HG03460 (cell line): Measurements from ENCODE around the gene STX4.
A peak's percentile ranks its signal among the peaks of the same experiment; 100 is the strongest.

ENCODE experiments used
- ATAC-seq: cut with Tn5 transposase; IDR thresholded peaks from one replicate; pipeline ENCODE4 v1.9.1; 2021; ENCODE audit not compliant: unreplicated experiment

The STX4 gene

DNA sequence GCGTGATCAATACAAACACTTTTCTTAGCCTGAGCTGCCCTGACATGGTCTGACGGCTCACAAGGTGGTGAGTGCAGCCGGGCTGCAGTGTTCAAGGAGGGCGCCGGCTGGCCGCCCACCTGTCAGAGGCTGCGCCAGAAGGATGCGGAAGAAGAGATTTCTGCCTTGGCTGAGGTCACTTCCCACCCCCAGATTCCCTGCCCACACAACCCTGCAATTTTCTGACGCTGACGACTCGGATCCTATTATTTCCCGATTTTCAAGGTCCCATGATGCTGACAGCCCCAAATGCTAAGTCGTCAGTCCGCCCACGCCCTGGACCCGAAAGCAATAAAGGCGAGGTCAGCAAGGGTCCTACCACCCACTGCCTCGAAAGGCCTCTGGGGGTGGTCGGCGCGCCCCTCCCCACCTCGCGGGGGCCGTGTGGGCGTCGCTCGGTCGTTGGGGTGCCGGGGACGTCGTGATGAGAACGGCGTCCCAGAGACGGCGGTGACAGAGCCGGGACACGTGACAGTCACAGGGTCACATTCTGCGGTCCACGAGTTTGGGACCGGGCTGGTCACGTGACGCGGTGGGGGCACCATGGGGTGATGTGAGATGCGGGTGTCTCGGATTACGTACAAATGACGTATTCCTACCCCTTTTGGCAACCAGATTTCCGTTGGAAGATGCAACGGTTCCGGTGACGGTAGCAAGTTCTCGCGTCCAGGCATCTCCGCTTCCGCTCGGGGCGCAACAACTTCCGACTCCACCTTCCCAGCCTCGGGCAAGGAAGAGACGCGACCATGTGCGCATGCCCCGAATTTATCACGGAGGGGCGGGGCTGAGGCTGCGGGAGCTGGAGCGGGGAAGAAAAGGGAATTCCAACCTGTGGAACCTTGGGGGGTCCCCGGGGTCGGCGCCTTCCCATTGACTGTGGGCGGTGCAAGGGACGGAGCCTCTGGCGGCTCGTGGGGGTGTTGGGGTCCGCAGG, at the start of gene STX4:
TSS of gene STX4 (plus strand) at position 823 of the 973 bp plus-strand sequence. CDS start 248 bp downstream, outside the sequence.
- ATAC-seq, result peak; percentile 67

DNA sequence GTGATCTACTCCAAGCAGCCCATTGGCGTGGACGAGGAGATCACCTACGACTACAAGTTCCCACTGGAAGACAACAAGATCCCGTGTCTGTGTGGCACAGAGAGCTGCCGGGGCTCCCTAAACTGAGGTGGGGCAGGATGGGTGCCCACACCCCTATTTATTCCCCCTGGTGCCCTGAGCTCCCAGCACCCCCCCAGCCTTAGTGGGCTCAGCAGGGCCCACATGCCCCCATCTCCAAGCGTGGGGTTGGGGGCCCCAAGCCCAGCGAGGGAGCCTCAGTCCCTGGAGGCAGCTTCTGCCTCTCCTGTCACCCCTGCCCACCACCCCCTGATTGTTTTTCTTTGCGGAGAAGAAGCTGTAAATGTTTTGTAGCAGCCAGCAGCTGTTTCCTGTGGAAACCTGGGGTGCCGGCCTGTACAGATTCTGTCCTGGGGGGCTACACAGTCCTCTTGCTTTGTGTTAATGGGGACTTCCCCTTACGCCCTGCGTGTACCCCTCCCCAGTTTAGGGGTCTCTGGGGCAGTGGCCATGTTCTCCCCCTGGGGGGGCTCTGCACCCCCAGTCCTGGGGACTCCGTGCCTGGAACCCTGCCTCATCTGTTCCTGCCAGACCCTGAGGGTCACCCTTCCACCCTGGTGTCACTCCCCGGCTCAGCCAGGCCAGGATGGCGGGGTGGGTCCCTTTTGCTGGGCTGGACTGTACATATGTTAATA, 49.3 kb upstream of the STX4 start:
- ATAC-seq, result no peak

DNA sequence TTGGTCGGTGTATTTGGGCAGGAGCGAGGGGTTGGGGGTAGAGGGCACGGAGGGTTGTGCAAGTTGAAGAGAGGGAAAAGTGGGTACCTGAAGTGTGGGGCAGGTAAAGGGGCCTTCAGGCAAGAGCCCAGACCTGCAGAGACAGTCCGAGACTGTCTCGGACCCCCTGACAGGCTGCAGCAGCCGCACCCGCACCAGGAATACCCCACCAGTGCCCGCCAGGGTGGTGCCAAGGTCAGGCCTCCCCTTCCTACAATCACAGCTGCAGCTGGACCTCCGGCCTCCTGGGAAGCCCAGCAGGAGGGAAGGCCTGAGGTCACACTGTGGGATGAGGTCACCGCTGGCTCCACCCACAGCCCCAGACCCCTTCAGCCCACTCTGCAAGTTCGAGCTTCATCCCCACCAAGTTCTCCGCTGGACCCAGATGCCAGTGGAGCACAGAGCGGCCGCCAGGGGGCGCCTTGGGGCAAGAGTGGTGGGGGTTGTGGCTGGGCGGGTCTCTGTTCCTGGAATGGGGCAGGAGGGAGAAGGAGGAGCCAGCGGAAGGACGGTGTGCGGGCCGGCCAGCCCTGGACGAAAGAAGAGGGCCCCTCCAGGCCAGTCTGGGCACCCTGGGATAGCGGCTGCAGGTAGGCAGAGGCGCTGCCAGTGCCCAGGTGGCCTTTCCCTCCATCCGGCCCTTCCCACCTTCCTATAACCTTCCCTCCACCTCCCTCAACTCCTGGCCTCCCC, 48.5 kb upstream of the STX4 start, which contains the start of gene HSD3B7:
TSS of gene HSD3B7 (plus strand) at position 539 of the 732 bp plus-strand sequence. CDS start 452 bp downstream, outside the sequence.
- ATAC-seq, result peak; percentile 50

GRCh38 chr16:30985401-30986128, 47.8 kb upstream of the STX4 start:
- no peak for ATAC-seq

GRCh38 chr16:30986129-30986991, 47.0 kb upstream of the STX4 start:
- ATAC-seq, result no peak

DNA sequence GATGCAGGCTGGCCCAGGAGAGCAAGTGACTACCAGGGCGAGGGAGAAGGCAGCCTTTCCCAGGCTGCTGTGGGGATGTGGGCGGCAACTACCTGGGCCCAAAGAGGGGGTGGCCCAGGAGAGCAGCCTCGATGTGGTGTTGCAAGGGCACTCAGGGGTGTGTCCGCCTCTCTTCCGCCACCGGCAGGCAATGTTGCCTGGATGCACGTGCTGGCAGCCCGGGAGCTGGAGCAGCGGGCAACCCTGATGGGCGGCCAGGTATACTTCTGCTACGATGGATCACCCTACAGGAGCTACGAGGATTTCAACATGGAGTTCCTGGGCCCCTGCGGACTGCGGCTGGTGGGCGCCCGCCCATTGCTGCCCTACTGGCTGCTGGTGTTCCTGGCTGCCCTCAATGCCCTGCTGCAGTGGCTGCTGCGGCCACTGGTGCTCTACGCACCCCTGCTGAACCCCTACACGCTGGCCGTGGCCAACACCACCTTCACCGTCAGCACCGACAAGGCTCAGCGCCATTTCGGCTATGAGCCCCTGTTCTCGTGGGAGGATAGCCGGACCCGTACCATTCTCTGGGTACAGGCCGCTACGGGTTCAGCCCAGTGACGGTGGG, 45.7 kb upstream of the STX4 start:
- ATAC-seq, result no peak

GRCh38 chr16:30989469-30990047, 43.8 kb upstream of the STX4 start:
- ATAC-seq, result no peak

DNA sequence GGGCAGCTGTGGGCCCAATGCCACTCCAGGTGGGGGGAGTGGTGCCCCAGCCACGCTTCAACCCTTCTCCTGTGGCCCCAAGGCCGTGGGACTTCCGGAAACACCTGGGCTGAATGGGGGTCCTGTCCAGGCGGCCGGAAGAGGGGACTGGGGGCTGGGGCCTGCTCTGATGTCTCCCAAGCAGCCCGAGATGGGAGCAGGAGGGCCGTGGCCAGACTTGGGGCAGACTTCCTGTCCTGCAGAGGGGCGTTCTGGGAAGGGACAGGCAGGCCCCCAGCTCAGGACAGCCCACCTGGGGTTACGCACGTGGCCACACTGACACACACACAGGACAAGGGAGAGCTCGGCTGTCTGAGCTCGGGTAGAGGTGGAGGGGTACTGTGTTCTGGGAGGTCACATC, 43.3 kb upstream of the STX4 start:
- no peak for ATAC-seq

DNA sequence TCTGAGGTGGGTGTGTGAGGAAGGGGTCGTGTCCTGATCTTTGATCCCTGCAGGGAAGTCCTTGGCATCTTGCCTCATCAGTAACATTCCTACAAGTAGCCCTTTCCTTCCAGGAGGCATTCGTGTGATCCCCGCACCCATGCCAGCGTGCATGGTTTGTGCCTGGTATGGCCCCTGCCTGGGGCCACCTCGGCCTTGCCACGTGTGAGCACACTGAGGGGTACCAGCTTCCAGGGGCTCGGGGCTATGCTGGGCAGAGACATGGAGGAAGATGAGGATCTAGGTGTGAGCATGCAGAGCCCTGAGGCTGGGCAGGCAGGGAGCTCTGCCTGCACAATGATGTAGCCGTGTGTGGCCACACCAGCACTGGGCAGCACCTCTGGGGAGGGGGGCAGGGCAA, 42.3 kb upstream of the STX4 start:
- no peak for ATAC-seq

DNA sequence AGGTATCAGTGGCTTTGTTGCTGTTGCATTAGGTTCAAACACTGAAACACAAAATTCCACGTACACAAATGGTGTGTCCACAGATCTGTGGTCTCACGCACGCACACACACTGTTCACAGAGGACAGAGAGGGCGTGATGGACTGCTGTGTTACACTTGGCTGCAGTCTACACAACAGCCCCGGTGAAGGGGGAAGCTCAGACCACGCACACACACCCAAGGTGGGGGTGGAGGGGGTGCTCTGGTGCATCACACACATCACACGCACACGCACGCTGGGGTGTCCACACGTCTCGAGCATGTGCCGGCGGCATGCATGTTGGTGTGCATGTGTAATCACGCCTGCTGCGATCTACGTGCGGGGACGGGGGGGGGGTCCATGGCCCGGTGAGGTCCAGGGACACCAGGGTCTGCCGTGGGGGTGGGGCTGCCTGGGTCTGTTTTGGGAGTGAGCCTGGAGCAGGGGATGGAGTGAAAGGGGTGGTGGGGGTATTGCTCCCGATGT, 41.0 kb upstream of the STX4 start:
- no peak for ATAC-seq

DNA sequence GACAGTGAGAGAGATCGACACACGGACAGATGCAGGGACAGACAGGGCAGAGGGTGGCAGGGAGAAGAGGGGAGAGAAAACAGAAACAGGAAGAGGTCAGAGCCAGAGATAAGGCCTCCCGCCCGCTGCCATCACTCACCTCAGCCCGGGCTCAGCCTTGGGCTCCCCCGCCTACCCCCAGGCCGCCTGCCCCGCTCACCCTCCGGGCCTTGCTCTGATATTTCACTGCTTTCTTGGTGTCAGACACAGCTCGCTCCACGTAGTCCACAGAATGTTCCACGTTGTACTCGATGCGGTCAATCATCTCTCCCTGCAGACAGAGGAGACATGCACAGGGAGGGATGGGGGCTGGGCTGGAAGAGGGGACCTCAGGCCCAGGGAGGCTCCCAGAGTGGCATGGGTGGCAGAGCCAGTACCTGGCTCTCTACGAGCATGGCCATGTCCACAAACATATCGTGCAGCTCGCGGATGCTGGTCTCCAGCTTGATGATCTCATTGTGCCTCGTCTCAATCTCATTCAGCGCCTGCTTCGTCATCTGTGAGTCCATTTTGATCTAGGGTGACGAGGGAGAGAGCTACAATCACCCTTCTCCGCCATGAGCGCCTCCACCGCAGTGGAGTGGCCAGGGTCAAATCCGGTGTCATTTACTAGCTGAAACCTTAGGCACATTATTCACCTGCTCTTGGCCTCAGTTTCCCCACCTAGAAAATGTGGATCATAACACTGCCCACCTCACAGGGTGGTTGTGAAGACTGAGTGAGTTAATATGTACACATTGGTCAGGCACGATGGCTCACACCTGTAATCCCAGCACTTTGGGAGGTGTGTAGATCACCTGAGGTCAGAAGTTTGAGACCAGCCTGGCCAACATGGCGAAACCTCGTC, 40.2 kb upstream of the STX4 start:
- no peak for ATAC-seq

GRCh38 chr16:30995927-30996323, 37.4 kb upstream of the STX4 start:
- ATAC-seq, result no peak

DNA sequence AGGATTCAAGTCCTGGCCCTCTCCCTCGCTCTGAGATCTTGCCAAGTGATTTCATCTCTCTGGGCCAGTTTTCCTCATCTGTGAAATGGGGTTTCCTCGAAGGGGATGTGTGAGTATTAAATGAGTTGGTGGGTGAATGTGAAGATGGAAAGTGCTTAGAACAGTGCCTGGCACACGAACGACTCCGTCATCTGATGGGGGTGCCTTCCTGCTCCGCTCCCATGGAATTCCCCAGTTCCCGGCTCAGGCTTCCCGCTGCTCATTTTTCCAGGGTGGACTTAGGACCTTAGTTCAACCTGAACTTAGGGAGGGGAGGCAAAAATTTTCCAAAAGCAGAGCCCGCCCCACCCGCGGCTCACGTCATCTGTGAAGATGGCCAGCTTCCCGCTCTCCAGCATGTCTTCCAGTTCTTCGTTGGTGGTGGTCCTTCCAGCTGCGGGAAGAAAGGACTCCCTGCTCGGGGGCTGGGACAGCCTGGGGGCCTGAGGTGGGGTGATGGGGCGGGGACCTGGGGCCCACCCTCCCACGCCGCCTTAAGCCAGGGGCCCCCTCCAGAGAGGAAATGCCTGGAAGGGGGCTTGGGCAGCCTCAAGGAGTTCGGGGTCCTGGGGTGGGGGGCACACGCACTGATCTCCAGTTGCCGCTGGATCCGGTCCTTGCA, 36.9 kb upstream of the STX4 start:
- no peak for ATAC-seq

GRCh38 chr16:30996985-30997724, 36.2 kb upstream of the STX4 start:
- peak; percentile 92 for ATAC-seq

DNA sequence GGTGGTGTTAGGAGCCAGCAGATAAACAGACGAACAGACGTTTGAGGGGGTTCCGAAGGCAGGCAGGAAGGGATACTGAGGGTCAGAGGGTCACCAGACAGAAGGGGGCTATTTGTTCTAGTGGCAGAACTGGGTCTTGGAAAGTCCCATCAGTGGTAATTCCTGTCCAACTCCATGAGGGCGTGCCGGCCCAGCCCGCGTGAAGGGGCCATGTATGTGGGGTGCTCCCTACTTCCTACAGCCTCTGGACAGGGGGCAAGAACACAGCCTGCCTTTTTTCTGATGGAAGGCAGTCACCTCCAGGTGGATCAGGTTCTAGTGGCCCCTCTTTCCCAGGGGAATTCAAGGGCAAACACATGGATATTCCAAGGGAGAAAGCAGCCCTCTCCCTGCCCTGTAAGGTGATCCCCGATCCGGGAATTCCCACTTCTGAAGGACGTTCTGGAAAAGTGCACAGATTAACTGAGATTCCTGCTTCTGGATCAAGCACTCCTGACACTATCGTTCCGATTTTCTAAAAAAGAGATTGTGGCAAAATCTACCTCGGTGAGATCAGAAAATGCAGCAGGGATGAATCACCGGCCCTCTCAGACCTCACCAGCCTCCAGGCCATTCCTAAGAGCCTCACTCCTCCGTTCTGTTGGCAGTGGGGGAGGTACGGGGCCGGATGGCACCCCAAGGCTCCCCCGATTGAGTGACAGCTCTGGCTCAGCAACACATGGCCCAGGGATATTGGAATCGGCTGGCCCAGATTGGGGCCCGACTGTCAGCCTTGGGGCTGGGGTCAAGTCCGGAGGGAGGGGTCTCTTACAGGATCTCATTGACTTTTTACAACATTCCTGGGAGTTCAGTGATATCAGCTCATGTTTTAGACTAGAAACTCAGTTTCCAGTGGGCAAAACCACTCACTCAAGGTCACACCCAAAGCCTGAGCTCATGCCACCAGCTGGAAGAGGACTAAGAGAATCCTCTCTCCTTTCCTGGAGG, 35.3 kb upstream of the STX4 start:
- ATAC-seq, result no peak
